ENCODE measurements around the gene PLOD2.

- TF ChIP-seq CTCF (IDR thresholded peaks at IDR 0.05) = no peak
- TF ChIP-seq POLR2A (IDR thresholded peaks at IDR 0.05) = no peak
Measured at GRCh38 chr3:146164071-146164470, 3.1 kb upstream of the PLOD2 start.
